Brain microvascular endothelial cell (primary cell): ENCODE results near the gene ZGRF1.

ENCODE experiments used
- DNase-seq: peaks from one replicate; pipeline ENCODE4 v3.0.0-alpha.2; 2020
- H3K27ac ChIP-seq: fragments of 250-450 bp; sonication (Bioruptor Pico); 2 replicates; pipeline ENCODE4 v1.5.1; 2020; ENCODE audit warnings: mild to moderate bottlenecking, moderate library complexity
- H3K27me3 ChIP-seq: fragments of 250-450 bp; sonication (Bioruptor Pico); replicated peaks from 2 replicates; pipeline ENCODE4 v1.5.1; 2020; ENCODE audit warnings: mild to moderate bottlenecking
- H3K36me3 ChIP-seq: fragments of 250-450 bp; sonication (Bioruptor Pico); replicated peaks from 2 replicates; pipeline ENCODE4 v1.5.1; 2020; ENCODE audit warnings: mild to moderate bottlenecking
- H3K4me3 ChIP-seq: 2 replicates; pipeline ENCODE4 v1.5.1; 2011; ENCODE audit warnings: low read depth, mild to moderate bottlenecking, control low read depth, low read length, moderate library complexity
- in situ Hi-C: cut with HindIII; loops from 2 replicates; pipeline ENCODE4 v1.10.0; 2017; ENCODE audit warnings: low sequenced_read_pairs, low pct_ligation_motif_present
- TF ChIP-seq, protein P1 (sequence below): IDR thresholded peaks from 2 replicates; pipeline ENCODE4 v1.5.1; 2011; ENCODE audit warnings: low read depth, mild to moderate bottlenecking, moderate library complexity, low read length, control low read depth, inconsistent platforms; ENCODE audit errors: missing control alignments

Gene ZGRF1

DNA sequence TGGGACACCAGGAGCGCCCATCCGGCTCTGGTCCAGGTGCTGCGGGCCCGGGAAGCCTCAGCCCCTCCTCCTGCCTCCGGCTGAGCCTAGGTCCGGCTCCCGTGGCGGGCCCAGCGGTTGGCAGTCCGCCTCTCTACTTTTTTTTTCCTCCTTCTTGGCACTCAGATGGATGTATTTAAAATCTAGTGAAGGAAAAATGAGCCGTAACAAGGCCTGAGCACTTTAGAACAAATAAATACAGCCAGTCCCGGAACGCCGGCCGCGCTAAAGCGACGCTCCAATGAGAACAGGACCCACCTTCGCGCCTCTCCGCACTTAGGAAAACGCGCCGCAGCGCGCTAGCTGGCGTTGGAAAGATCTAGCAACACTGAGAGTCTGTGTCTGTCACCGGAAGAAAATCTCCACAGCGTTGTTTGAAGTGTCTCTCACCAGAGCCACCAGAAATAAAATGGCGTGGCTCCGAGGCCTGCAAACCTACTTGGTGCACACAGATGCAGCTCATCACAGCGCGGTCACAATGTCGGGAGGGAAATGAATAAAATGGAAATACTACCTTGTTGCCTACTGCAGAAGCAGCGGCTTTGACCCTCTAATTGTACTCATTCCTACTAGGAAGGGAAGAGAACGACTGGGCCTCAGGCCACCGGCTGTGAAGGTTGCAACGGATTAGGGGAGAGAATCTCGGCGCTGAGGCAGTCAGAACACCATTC, 125.5 kb downstream of the ZGRF1 start:
- H3K4me3 ChIP-seq, result no peak overlapping the region
- TF ChIP-seq, protein P1, sequence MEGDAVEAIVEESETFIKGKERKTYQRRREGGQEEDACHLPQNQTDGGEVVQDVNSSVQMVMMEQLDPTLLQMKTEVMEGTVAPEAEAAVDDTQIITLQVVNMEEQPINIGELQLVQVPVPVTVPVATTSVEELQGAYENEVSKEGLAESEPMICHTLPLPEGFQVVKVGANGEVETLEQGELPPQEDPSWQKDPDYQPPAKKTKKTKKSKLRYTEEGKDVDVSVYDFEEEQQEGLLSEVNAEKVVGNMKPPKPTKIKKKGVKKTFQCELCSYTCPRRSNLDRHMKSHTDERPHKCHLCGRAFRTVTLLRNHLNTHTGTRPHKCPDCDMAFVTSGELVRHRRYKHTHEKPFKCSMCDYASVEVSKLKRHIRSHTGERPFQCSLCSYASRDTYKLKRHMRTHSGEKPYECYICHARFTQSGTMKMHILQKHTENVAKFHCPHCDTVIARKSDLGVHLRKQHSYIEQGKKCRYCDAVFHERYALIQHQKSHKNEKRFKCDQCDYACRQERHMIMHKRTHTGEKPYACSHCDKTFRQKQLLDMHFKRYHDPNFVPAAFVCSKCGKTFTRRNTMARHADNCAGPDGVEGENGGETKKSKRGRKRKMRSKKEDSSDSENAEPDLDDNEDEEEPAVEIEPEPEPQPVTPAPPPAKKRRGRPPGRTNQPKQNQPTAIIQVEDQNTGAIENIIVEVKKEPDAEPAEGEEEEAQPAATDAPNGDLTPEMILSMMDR, result no peak
- H3K27ac ChIP-seq, result no peak overlapping the region
- in situ Hi-C loops, result no loop called here
- no peaks in the 10 kb centered on the region for H3K36me3 ChIP-seq
- DNase-seq, result no peak
- peaks cover 77% of the 10 kb centered on the region for H3K27me3 ChIP-seq

DNA sequence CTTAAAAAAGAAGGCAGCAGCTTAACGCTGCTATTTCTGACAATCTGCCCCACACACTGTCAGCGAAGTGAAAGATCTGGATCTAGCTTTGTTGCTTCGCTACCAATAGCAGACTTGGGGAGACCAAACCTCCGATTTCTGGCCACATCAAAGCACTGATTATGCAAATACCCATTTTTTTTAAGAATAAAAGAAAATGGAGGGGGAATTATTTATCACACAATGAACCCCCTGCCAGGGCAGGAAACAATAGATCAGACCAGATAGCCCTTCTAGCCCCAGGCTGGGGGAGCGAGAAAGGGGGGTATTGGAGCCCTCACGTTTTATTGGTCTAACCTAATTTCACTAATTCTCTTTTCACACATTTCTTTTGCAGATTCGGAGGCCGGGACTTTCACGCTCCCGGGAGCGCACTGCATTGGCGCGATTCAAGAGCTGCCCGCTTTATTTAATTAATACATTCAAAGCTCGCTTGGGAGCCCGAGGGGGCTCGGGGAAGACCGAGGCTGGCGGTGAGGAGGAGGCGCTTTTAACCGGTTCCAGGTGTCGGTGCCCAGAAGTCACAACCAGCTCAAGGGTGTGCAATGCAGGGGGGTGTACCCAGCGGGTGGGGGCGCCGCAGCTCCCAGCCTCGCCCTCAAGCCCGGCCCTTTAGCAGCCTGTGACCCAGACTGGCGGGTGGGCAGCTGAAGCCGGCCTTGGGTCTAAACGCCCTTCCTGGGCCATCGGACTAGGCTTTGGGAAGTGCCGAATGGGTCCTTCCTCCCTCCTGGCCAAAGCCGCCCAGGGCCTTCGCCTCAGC, 126.2 kb downstream of the ZGRF1 start:
- TF ChIP-seq, protein P1, result no peak
- peaks cover 73% of the 10 kb centered on the region for H3K27me3 ChIP-seq
- peak overlapping the region; percentile 22 for H3K4me3 ChIP-seq
- no peak overlapping the region for H3K27ac ChIP-seq
- in situ Hi-C loops, result no loop called here
- DNase-seq, result no peak
- no peaks in the 10 kb centered on the region for H3K36me3 ChIP-seq

DNA sequence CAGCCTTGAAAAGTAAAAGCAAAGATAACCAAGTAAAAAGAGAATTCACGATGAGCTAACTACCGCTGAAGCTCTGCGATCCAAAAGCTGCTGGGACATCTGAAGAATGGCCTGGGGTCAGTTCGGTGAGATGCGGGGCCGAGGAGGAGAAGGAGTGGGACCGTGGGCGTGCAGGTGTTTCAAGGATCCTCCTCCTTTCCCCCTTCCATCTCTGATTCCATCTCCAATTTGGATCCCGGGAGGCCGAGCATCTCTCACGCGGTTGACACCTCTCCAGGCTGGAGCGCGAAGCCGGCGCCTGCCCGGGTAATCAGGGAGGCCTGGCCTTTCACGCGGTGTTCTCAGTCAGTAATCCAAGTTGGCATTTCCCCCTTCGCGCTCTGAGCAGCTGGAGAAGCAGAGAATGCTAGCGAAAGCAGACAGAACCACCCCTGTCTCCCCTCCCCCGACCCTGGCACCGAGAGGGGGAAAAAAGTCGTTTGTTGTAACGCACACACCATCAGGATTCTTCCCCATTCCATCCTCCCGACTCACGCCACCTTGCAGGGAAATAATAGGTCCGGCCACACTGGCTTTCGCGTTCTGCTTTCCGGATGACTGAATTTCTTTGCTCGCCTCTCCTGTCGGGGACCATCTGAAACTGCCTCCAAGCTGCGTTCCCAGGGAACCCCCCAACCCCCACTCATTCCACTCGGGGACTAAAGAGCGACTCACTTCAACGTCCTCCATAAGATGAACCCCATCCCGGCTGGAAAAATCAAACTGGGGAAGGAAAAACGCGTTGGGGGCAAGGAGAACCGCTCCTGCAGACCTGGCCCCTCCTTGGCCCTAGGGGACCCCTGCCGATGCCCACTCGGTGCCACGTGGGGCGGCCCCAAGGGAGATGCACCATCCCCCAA, 127.2 kb downstream of the ZGRF1 start:
- H3K27ac ChIP-seq, result no peak overlapping the region
- no peaks in the 10 kb centered on the region for H3K36me3 ChIP-seq
- peaks cover 64% of the 10 kb centered on the region for H3K27me3 ChIP-seq
- DNase-seq, result no peak
- H3K4me3 ChIP-seq, result peak overlapping the region; percentile 18
- in situ Hi-C loops, result no loop called here
- TF ChIP-seq, protein P1, result no peak

DNA sequence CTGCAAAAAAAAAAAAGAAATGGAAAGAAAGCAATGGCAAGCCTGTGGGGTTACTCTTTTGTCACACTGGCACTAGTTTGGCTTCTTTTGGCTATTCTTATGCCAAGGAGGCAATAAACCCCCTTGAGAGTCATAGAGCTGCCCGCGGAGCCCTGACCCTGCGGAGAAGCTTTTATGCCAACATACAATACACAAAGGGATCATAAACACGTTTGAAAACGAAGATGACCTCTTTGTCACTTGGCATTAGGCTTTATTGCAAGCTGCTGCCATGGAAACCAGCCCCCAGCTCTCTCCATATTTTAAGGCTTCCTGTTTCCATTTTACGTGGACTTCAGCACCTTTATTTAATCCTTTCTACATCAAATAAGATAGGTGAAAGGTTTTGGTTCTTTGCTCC, 128.4 kb downstream of the ZGRF1 start:
- no peak for DNase-seq
- Histone ChIP-seq H3K36me3 (no peaks in the 10 kb centered on the region), H3K4me3 (no peak overlapping the region), H3K27me3 (peaks cover 54% of the 10 kb centered on the region), H3K27ac (no peak overlapping the region)
- in situ Hi-C loops, result no loop called here
- TF ChIP-seq, protein P1, result no peak

DNA sequence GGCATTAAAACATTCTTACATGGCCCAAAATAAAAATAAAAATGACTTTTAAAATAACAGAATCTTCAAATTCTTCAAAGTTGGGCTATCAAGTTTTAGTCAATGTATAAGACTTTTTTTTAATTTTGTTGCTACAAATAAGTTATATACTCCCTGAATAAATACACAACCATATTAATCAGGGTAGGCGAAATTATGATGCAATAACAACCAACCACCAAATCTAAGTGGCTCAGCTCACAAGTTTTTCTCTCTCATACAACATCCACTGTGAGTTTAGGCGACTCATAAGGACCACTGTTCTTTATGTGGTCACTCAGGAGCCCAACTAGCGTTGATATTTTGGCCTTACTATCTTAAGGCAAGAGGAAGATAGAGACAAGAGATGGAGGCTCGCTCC, 131.9 kb downstream of the ZGRF1 start:
- Histone ChIP-seq H3K4me3 (no peak overlapping the region), H3K27ac (no peak overlapping the region), H3K36me3 (no peaks in the 10 kb centered on the region), H3K27me3 (peaks cover 28% of the 10 kb centered on the region)
- TF ChIP-seq, protein P1, result no peak
- no peak for DNase-seq
- in situ Hi-C loops, result no loop called here
